Measurements from ENCODE around the gene ADD1. TPM values are rescaled to one million over a fixed set of nuclear protein-coding genes. Genes with fewer than 3 reads are reported as not detected.

Gene ADD1
- total RNA-seq, 1 donor from 2014 or later: 212 TPM

DNA sequence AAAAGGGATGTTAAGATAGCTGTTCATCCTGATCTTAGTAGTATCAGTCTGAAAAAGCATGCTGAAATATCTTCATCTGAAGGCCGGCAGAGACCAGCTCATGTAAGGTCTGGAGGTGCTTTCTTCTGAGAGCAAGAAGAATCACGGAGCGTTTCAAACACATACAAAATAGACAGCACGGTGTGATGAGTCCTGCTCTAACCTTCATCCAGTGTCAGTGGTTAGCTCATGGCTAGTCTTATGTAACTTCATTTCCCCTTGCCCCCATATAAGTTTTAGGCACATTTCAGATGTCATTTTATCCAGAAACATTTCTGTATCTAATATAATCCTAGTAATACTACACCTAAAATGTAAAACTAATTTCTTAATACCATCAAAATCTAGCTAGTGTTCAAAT lies 27.8 kb downstream of the ADD1 start:
- no peak overlapping the region for H3K4me3 ChIP-seq
- H3K27me3 ChIP-seq (ENCODE audit: low read depth): no peaks in the 10 kb centered on the region
- intact Hi-C loops (cut with micrococcal nuclease): no loop called here
- peak overlapping the region; percentile 76 for H3K27ac ChIP-seq (replicated peaks)
- peaks cover 7% of the 10 kb centered on the region for H3K36me3 ChIP-seq
- peaks cover 96% of the 10 kb centered on the region for H3K4me1 ChIP-seq
- DNase-seq: no peak
- H3K9me3 ChIP-seq (replicated peaks): no peaks in the 10 kb centered on the region
- TF ChIP-seq, protein P1, sequence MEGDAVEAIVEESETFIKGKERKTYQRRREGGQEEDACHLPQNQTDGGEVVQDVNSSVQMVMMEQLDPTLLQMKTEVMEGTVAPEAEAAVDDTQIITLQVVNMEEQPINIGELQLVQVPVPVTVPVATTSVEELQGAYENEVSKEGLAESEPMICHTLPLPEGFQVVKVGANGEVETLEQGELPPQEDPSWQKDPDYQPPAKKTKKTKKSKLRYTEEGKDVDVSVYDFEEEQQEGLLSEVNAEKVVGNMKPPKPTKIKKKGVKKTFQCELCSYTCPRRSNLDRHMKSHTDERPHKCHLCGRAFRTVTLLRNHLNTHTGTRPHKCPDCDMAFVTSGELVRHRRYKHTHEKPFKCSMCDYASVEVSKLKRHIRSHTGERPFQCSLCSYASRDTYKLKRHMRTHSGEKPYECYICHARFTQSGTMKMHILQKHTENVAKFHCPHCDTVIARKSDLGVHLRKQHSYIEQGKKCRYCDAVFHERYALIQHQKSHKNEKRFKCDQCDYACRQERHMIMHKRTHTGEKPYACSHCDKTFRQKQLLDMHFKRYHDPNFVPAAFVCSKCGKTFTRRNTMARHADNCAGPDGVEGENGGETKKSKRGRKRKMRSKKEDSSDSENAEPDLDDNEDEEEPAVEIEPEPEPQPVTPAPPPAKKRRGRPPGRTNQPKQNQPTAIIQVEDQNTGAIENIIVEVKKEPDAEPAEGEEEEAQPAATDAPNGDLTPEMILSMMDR (IDR thresholded peaks at IDR 0.05; ENCODE audit: borderline replicate concordance): no peak

- intact Hi-C loops (cut with micrococcal nuclease): no loop called here
- DNase-seq: no peak
- Histone ChIP-seq H3K36me3 (peaks cover 12% of the 10 kb centered on the region), H3K9me3 (replicated peaks) (no peaks in the 10 kb centered on the region), H3K4me3 (no peak overlapping the region), H3K27me3 (ENCODE audit: low read depth) (no peaks in the 10 kb centered on the region), H3K27ac (replicated peaks) (peak overlapping the region; percentile 76), H3K4me1 (peaks cover 92% of the 10 kb centered on the region)
- TF ChIP-seq, protein P1 (IDR thresholded peaks at IDR 0.05; ENCODE audit: borderline replicate concordance): no peak
Observed at GRCh38 chr4:2871911-2872310, 28.3 kb downstream of the ADD1 start.

- Histone ChIP-seq H3K27ac (replicated peaks) (peak overlapping the region; percentile 49), H3K4me1 (peaks cover 92% of the 10 kb centered on the region), H3K9me3 (replicated peaks) (no peaks in the 10 kb centered on the region), H3K27me3 (ENCODE audit: low read depth) (no peaks in the 10 kb centered on the region), H3K4me3 (no peak overlapping the region), H3K36me3 (peaks cover 24% of the 10 kb centered on the region)
- no peak for DNase-seq
- TF ChIP-seq, protein P1 (IDR thresholded peaks at IDR 0.05; ENCODE audit: borderline replicate concordance): no peak
- intact Hi-C loops (cut with micrococcal nuclease): no loop called here
Observed at GRCh38 chr4:2873329-2873728, 29.7 kb downstream of the ADD1 start.

GRCh38 chr4:2874861-2875260 lies 31.2 kb downstream of the ADD1 start:
- Histone ChIP-seq H3K9me3 (replicated peaks) (no peaks in the 10 kb centered on the region), H3K4me3 (no peak overlapping the region), H3K27ac (replicated peaks) (no peak overlapping the region), H3K4me1 (peaks cover 92% of the 10 kb centered on the region), H3K36me3 (peaks cover 36% of the 10 kb centered on the region), H3K27me3 (ENCODE audit: low read depth) (no peaks in the 10 kb centered on the region)
- TF ChIP-seq, protein P1 (IDR thresholded peaks at IDR 0.05; ENCODE audit: borderline replicate concordance): no peak
- intact Hi-C loops (cut with micrococcal nuclease): no loop called here
- DNase-seq: no peak

- Histone ChIP-seq H3K27me3 (ENCODE audit: low read depth) (no peaks in the 10 kb centered on the region), H3K36me3 (peaks cover 41% of the 10 kb centered on the region), H3K4me1 (peaks cover 86% of the 10 kb centered on the region), H3K4me3 (no peak overlapping the region), H3K9me3 (replicated peaks) (no peaks in the 10 kb centered on the region), H3K27ac (replicated peaks) (no peak overlapping the region)
- no peak for DNase-seq
- TF ChIP-seq, protein P1 (IDR thresholded peaks at IDR 0.05; ENCODE audit: borderline replicate concordance): no peak
- intact Hi-C loops (cut with micrococcal nuclease): no loop called here
Observed at GRCh38 chr4:2875556-2875955, 31.9 kb downstream of the ADD1 start.

GRCh38 chr4:2878346-2878745 lies 34.7 kb downstream of the ADD1 start:
- peak overlapping the region; percentile 34 for H3K27ac ChIP-seq (replicated peaks)
- DNase-seq: no peak
- no peaks in the 10 kb centered on the region for H3K27me3 ChIP-seq (ENCODE audit: low read depth)
- TF ChIP-seq, protein P1 (IDR thresholded peaks at IDR 0.05; ENCODE audit: borderline replicate concordance): no peak
- intact Hi-C loops (cut with micrococcal nuclease): no loop called here
- H3K4me1 ChIP-seq: peaks cover 72% of the 10 kb centered on the region
- no peak overlapping the region for H3K4me3 ChIP-seq
- H3K9me3 ChIP-seq (replicated peaks): no peaks in the 10 kb centered on the region
- H3K36me3 ChIP-seq: peaks cover 65% of the 10 kb centered on the region
